Thyroid gland (tissue), 4 donors: ENCODE measurements around the gene PSMD9.

Experiments used
- POLR2A ChIP-seq, 2 donors: fragments of 450-650 bp; IDR thresholded peaks; one replicate each; pipeline ENCODE4 v1.6.1; 2017; ENCODE audit warnings: antibody characterized with exemption in 2 of 2, mild to moderate bottlenecking in 2 of 2, moderate library complexity in 1 of 2
- TF ChIP-seq, protein P1 (sequence below), 6 experiments: fragments of 200-600 bp in 3 of 6; fragments of 450-650 bp in 3 of 6; sonication (generic) in 3 of 6; IDR thresholded peaks; one replicate each; pipeline ENCODE4 v1.5.1; 2016 to 2019; ENCODE audit warnings: antibody characterized with exemption in 6 of 6, mild to moderate bottlenecking in 2 of 6, inconsistent platforms in 1 of 6, moderate library complexity in 1 of 6

DNA sequence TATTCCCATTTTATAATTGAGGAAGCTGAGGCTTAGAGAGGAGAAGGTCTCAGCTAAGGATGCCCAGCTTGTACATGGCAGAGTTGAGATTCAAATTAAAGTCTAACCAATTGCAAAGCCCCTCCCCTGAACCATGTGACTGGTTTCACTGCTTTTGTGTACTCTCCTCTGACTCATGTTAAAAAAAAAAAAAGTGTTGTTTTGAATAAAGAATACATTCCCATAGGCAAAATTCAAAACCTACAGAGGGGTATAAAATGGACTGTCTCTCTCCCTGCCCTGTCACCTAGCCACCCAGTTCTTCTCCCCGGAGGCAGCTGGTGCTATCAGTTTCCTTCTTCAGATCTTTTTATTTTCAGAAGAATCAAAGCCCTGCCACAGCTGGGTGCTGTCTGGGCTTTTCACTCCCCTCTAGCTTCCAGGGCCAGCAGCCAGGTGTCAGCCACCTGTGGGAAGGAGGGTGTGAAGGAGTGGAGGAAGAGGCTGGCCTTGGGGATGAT is 5.4 kb downstream of the PSMD9 start:
- TF ChIP-seq, protein P1, sequence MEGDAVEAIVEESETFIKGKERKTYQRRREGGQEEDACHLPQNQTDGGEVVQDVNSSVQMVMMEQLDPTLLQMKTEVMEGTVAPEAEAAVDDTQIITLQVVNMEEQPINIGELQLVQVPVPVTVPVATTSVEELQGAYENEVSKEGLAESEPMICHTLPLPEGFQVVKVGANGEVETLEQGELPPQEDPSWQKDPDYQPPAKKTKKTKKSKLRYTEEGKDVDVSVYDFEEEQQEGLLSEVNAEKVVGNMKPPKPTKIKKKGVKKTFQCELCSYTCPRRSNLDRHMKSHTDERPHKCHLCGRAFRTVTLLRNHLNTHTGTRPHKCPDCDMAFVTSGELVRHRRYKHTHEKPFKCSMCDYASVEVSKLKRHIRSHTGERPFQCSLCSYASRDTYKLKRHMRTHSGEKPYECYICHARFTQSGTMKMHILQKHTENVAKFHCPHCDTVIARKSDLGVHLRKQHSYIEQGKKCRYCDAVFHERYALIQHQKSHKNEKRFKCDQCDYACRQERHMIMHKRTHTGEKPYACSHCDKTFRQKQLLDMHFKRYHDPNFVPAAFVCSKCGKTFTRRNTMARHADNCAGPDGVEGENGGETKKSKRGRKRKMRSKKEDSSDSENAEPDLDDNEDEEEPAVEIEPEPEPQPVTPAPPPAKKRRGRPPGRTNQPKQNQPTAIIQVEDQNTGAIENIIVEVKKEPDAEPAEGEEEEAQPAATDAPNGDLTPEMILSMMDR (IDR thresholded peaks at IDR 0.05) = no peak
- TF ChIP-seq POLR2A (IDR thresholded peaks at IDR 0.05) = no peak
